GM19043 (cell line): ENCODE data around the gene PRR27.

Experiments
- ATAC-seq: cut with Tn5 transposase; IDR thresholded peaks from one replicate; pipeline ENCODE4 v1.9.1; 2021; ENCODE audit warnings: low read depth; ENCODE audit not compliant: unreplicated experiment

The PRR27 gene

DNA sequence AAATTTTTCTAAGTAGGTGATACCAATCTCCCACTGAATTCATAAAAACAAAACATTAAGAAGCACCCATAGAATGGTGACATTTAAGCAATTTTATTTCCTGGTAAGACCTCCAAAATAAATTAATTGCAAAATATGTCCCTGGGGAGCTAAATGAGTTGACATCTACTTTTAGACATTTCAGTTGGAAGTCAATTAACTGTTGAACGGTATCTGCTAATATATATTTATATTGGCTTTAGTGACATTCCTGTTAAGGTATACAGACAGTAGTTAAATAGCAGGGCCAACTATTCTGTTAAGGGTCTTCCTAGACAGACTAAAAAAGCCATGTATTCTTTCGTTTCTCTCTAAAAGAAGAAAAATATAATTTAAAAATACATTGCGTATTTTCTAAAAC lies at the start of gene PRR27:
Gene PRR27, plus strand, starts transcription at position 301 of the 400 bp plus-strand sequence. CDS start 139 bp downstream, outside the sequence.
- no peak for ATAC-seq

DNA sequence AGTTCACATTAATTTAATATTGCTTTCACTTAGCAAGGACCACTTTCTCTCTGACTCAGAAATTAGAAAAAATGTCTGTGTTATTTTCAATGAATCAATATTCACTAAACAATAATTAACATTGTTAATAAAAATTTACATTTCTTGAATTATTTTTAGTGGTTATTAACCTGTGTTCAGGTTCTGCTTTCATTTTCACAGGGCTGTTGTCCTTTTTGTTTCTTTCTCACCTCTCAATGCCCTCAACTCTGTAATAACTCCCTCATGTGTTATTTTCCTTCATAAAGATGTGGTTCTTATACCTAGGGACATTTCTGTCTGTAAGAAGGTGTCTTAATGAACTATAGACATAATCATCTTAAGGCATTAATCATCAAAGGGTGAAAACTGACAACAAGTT lies 43.1 kb upstream of the PRR27 start:
- ATAC-seq = no peak

GRCh38 chr4:70113656-70114055 lies 40.4 kb upstream of the PRR27 start:
- no peak for ATAC-seq

- ATAC-seq = no peak
These were observed 39.9 kb upstream of the PRR27 start for GRCh38 chr4:70114096-70114495.

DNA sequence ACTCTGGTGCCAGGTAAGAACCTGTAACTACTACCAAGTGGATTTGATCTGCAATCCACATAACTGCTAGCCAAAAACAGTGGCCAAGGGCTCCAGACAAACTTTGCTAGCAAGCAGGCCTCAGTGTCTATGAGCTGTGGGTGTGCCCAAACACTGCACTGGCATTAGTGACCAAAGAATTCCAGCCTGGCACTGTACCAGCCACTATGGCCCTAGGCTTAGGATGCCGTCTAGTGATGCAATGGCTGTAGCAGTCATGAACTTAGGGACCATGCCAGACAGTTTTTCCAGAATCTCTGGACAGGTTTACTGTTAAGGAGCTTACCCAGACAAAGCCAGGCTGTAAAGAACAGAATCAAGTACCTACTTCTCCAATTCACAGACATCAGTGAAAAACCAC lies 33.7 kb upstream of the PRR27 start:
- no peak for ATAC-seq

GRCh38 chr4:70133473-70133872 lies 20.6 kb upstream of the PRR27 start:
- no peak for ATAC-seq

GRCh38 chr4:70138751-70139150 lies 15.3 kb upstream of the PRR27 start:
- no peak for ATAC-seq

DNA sequence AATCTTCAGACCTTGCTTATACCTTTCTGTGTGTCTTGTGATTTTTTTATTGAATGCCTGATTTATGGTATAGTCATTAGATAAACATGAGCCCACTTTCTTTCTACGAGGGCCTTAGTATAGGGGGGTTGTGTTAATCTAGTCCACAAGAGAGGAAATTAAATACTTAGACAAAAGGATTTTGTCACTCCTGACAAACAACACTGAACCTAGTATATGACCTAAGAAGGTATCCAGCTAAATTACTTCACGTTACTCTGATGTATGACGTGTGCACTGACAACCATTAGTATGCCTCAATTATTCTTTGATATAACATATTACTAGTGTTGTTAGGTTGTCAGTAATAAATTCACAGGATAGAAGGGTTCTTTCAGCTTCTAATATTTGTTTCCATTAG lies 2.8 kb upstream of the PRR27 start:
- ATAC-seq = no peak

- no peak for ATAC-seq
These were observed 1.9 kb upstream of the PRR27 start for GRCh38 chr4:70152088-70152487.

DNA sequence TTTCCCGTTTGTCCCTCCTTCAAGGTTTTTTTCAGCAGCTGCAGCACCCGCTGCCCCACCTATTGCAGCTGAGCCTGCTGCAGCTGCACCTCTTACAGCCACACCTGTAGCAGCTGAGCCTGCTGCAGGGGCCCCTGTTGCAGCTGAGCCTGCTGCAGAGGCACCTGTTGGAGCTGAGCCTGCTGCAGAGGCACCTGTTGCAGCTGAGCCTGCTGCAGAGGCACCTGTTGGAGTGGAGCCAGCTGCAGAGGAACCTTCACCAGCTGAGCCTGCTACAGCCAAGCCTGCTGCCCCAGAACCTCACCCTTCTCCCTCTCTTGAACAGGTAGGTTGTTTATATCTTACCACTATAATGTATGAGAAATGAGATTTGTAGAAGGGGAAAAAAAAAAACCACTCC lies 4.5 kb downstream of the PRR27 start:
- no peak for ATAC-seq

DNA sequence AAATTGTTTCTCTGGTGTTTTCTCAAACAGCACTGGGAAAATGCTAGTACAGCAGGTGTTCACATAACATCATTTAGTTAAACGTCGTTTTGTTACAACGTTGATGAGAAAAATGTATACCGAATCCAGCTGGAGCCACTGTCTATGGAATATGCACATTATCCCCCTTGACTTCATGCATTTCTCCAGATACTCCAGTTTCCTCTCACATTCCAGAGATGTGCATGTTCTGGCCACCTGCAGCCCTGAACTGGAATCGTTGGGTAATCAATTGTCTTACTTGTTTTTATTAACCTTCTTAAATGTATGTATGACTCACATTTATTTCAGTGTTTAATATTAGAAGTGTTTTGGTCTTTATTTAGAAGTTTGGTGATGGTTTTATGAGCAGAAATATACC lies 23.1 kb downstream of the PRR27 start:
- no peak for ATAC-seq

DNA sequence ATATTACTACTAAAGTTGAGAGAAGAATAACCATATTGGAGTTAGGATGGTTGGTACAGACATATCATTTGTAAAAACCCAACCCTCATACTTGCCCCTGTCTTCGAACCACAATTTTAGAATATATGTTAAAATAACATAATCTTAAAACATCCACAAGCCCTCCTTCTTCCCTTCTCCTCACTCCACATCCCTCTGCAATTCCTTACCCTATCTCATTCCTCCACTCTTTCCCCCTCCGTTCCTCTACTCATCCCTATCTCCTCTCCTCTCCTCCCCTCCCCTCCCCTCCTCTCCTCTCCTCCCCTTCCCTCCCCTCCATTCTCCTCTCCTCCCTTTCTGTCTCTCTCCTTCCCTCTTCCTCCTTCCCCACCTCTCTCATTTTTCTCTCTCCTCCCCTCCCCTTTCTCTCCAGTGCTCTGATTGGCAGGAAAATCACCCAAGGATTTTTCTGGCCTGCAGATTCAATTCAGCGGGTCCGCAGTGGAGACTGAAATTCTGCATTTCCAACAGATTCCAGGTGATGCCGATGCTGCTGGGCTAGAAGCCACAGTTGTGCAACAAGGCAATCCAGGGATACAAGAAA lies 24.1 kb downstream of the PRR27 start:
- no peak for ATAC-seq

- no peak for ATAC-seq
These were observed 25.8 kb downstream of the PRR27 start for GRCh38 chr4:70179811-70180210.

DNA sequence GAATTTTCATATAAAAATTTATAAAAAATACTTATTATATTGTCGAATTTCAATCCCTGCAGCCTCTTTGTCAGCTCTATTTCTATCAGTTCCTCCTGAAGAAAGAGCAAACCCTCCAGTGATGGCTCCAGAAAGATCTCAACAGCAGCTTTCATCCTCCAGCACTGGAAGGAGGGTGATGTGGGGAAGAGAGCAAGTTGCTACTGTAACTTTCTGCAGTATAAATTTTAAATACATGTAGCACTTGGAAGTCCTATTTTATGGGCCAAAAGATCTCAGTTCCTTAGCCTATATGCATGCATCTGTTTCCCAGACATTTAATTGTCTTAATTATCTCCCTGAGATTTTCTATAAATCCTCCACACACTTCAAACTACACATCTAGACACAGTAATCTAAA lies 27.8 kb downstream of the PRR27 start:
- no peak for ATAC-seq

- no peak for ATAC-seq
These were observed 28.6 kb downstream of the PRR27 start for GRCh38 chr4:70182517-70183167.

DNA sequence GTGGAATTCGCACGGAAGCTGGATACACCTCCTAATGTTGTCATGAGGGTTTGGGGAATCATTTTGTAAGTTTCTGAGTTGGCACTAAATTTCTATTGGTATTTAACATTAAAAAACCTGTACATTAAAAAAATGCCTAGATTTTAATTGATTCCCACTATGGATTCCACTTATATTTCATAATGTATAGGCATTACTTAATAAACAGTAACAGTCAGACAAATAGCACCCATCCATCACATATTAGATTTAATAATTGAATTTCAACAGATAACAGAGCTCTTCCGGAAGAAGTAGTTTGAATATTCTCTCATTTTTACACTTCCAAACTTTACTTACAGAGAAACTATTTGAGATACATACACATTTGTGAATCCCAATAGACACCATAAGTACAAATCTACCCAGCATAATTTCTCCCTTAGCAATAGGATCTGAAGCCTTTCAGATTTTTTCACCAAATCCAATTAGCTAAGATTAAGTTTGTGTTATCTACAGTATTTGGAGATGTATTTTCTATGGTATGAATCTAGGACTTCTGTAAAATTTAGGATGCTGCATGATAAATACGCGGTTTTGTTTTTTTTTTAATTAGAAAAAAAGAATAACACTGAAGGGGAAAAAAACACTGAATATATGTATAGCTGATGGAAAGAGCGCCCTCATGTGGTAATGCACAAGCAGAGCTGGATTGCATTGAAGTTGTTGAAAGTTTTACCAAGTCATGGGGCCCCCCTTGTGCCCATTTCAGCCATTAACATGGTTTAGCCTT lies 29.3 kb downstream of the PRR27 start:
- ATAC-seq = no peak

DNA sequence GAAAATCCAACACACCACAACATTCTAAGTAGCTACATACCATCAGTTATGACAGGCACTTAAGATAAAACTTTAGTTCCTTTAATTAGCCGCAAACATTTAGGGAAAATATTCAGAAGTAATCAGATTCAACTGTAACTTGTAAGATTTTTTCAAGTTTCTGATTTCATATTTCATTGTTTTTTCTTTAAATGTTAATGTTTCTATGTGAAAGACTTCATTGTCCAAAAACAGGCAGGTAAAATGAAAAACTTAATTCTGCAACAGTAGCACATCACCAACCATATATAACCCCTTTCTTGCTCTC lies 29.9 kb downstream of the PRR27 start:
- ATAC-seq = no peak

DNA sequence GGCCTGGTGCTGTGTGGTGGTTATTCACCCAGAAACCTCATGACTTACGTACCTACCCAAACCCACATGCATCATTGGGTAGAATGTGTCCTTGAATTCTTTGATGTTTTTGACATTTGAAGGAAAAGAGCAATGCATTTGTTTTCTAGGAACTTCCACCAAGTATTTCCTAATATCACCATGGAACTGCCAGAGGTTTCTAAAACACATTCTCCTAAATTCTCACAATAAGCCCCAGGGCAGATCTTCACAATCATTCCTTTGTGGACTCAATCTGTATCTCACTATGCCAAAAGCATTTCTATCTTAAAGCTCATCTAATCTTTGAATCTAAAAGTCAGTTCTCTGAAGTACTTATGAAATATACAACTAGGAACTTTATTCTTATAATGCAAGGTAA lies 33.2 kb downstream of the PRR27 start:
- no peak for ATAC-seq

DNA sequence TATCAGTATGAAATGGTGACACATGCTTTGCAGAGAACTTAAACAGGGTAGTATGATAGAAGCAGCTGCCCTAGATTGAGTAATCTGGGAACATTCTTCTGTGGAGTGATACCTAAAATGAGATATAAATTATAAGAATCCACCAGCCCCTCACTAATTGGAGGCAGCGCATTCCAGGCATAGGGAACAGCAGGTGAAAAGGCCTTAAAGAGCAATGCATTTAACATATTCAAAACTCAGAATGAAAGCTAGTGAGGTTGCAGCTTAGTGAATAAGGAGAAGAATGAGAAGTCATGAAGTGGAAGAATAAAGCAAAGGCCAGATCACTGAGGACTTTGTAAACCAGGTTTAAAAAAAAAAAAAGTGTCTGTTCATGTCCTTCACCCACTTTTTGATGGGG lies 36.5 kb downstream of the PRR27 start:
- no peak for ATAC-seq

GRCh38 chr4:70191647-70192046 lies 37.6 kb downstream of the PRR27 start:
- no peak for ATAC-seq

- ATAC-seq = no peak
These were observed 38.9 kb downstream of the PRR27 start for GRCh38 chr4:70192895-70193294.

DNA sequence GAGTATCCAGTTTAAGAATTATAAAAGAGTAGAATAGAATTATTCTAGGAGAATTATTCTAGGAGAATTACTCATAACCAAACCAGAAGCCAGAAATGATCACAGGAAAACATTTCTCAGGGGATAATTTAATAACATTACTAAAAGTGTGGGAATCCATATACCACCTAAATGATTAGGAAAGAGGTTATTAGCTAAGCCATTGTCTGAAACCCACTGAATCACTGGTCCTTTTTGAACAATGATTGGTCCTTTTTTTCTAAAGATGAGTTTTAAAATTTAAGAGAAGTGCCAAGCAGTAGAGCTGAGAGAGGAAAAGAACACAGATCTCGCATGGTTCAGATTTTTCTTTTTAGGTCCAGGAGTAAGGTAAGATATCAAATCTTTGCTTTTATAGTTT lies 41.4 kb downstream of the PRR27 start, which contains the start of gene ODAM:
Gene ODAM, plus strand, starts transcription at position 301 of the 400 bp plus-strand sequence. CDS start 819 bp downstream, outside the sequence.
- ATAC-seq = no peak
